Transverse colon (tissue), 4 donors: ENCODE measurements around the gene AOC3.
"Not testable (repeated sequence)": the region's sequence is repeated elsewhere in the genome, so short reads cannot be mapped to it uniquely, and the experiment has no call there.

Source experiments
- CTCF ChIP-seq, 5 experiments: fragments of 200-600 bp in 3 of 5; fragments of 450-650 bp in 2 of 5; sonication (generic) in 3 of 5; IDR thresholded peaks; 1 replicate in 2 of 5; 2 replicates in 3 of 5; pipeline ENCODE4 v1.5.1; 2016 to 2017; ENCODE audit warnings: antibody characterized with exemption in 5 of 5, inconsistent platforms in 3 of 5, mild to moderate bottlenecking in 2 of 5, moderate library complexity in 1 of 5
- EP300 ChIP-seq: sonication (generic); formaldehyde crosslinking; IDR thresholded peaks from one replicate; pipeline ENCODE4 v1.6.1; 2017; ENCODE audit warnings: antibody characterized with exemption, low read depth
- POLR2A ChIP-seq: fragments of 450-650 bp; IDR thresholded peaks from one replicate; pipeline ENCODE4 v1.6.1; 2016; ENCODE audit warnings: antibody characterized with exemption, mild to moderate bottlenecking, moderate library complexity
- POLR2AphosphoS5 ChIP-seq, 3 donors: sonication (generic); formaldehyde crosslinking; IDR thresholded peaks; one replicate each; pipeline ENCODE4 v1.6.1; 2016; ENCODE audit warnings: antibody characterized with exemption in 3 of 3

- TF ChIP-seq CTCF (IDR thresholded peaks at IDR 0.05); EP300; POLR2AphosphoS5 (IDR thresholded peaks at IDR 0.05); POLR2A: not testable (repeated sequence)
Observed at GRCh38 chr17:42856516-42856915, 5.5 kb downstream of the AOC3 start.
